ENCODE measurements around the gene EGLN3. TPM values are rescaled to one million over a fixed set of nuclear protein-coding genes. Genes with fewer than 3 reads are reported as not detected.

Gene EGLN3
- total RNA-seq, 1 experiment from 2014 or later: 3.6 TPM

- Histone ChIP-seq H3K36me3 (ENCODE audit: control insufficient read depth, insufficient read depth, low read length) (no peaks in the 10 kb centered on the region), H3K4me3 (ENCODE audit: low read depth in 2 of 2, low read length in 2 of 2) (no peak overlapping the region), H3K27ac (ENCODE audit: low read length) (no peak overlapping the region), H3K9me3 (ENCODE audit: control insufficient read depth, insufficient read depth, low read depth, low read length) (no peaks in the 10 kb centered on the region), H3K27me3 (ENCODE audit: control insufficient read depth, insufficient read depth, low read length) (no peaks in the 10 kb centered on the region), H3K4me1 (ENCODE audit: control insufficient read depth, insufficient read depth, low read length) (no peaks in the 10 kb centered on the region)
- CTCF ChIA-PET: no interaction called here
- POLR2A ChIA-PET: no interaction called here
- in situ Hi-C loops (cut with HindIII; ENCODE audit: low pct_unique_long_range_greater_than_20kb, low sequenced_read_pairs): no loop called here
- intact Hi-C loops (cut with micrococcal nuclease; ENCODE audit: unreplicated experiment): no loop called here
- no peak for DNase-seq (ENCODE audit: low read depth, low spot score)
- BruUV-seq (replicated peaks): no TSS peak
- ATAC-seq: no peak
- TF ChIP-seq REST (IDR thresholded peaks at IDR 0.05; ENCODE audit: insufficient read depth in 1 of 2, low read depth in 2 of 2, low read length in 1 of 2) (no peak), CTCF (IDR thresholded peaks at IDR 0.05) (no peak), TCF7L2 (IDR thresholded peaks at IDR 0.05; ENCODE audit: low read depth, low read length) (no peak), POLR2AphosphoS5 (IDR thresholded peaks at IDR 0.05; ENCODE audit: low read depth, low read length) (no peak), SIN3A (IDR thresholded peaks at IDR 0.05; ENCODE audit: borderline replicate concordance, insufficient read depth, low read depth, low read length) (no peak)
These were observed 52.9 kb downstream of the EGLN3 start for GRCh38 chr14:33897878-33898535.

- DNase-seq (ENCODE audit: low read depth, low spot score) (no peak), ATAC-seq (no peak)
- TF ChIP-seq POLR2AphosphoS5 (IDR thresholded peaks at IDR 0.05; ENCODE audit: low read depth, low read length) (no peak), TCF7L2 (IDR thresholded peaks at IDR 0.05; ENCODE audit: low read depth, low read length) (no peak), SIN3A (IDR thresholded peaks at IDR 0.05; ENCODE audit: borderline replicate concordance, insufficient read depth, low read depth, low read length) (no peak), CTCF (IDR thresholded peaks at IDR 0.05) (no peak), REST (IDR thresholded peaks at IDR 0.05; ENCODE audit: insufficient read depth in 1 of 2, low read depth in 2 of 2, low read length in 1 of 2) (no peak)
- no peak overlapping the region for H3K27ac ChIP-seq (ENCODE audit: low read length)
- H3K27me3 ChIP-seq (ENCODE audit: control insufficient read depth, insufficient read depth, low read length): no peaks in the 10 kb centered on the region
- no peaks in the 10 kb centered on the region for H3K9me3 ChIP-seq (ENCODE audit: control insufficient read depth, insufficient read depth, low read depth, low read length)
- ChIA-PET POLR2A (no interaction called here), CTCF (no interaction called here)
- no peaks in the 10 kb centered on the region for H3K4me1 ChIP-seq (ENCODE audit: control insufficient read depth, insufficient read depth, low read length)
- intact Hi-C loops (cut with micrococcal nuclease; ENCODE audit: unreplicated experiment): no loop called here
- BruUV-seq (replicated peaks): no TSS peak
- no peaks in the 10 kb centered on the region for H3K36me3 ChIP-seq (ENCODE audit: control insufficient read depth, insufficient read depth, low read length)
- in situ Hi-C loops (cut with HindIII; ENCODE audit: low pct_unique_long_range_greater_than_20kb, low sequenced_read_pairs): no loop called here
- no peak overlapping the region for H3K4me3 ChIP-seq (ENCODE audit: low read depth in 2 of 2, low read length in 2 of 2)
These were observed 53.5 kb downstream of the EGLN3 start for GRCh38 chr14:33897382-33897781.
